ENCODE results near the gene PHLDA2.
A peak's percentile ranks its signal among the peaks of the same experiment; 100 is the strongest.

The PHLDA2 gene

GRCh38 chr11:2929950-2930703 is 907 bp upstream of the PHLDA2 start:
- DNase-seq, result peak; percentile 78

GRCh38 chr11:2929531-2929949 is 320 bp upstream of the PHLDA2 start:
- peak; percentile 82 for DNase-seq

GRCh38 chr11:2927851-2928604 is 1.2 kb downstream of the PHLDA2 start:
- peak; percentile 49 for DNase-seq

- no peak for DNase-seq
These were observed 2.0 kb downstream of the PHLDA2 start for GRCh38 chr11:2927121-2927800.

GRCh38 chr11:2926611-2927051 is 2.6 kb downstream of the PHLDA2 start:
- no peak for DNase-seq

- no peak for DNase-seq
These were observed 4.2 kb downstream of the PHLDA2 start for GRCh38 chr11:2924821-2925675.

GRCh38 chr11:2924381-2924780 is 4.8 kb downstream of the PHLDA2 start:
- no peak for DNase-seq

- DNase-seq, result no peak
These were observed 5.5 kb downstream of the PHLDA2 start for GRCh38 chr11:2923446-2924375.

- DNase-seq, result no peak
These were observed 6.6 kb downstream of the PHLDA2 start for GRCh38 chr11:2922655-2923054.

- no peak for DNase-seq
These were observed 7.3 kb downstream of the PHLDA2 start for GRCh38 chr11:2921742-2922493.

- no peak for DNase-seq
These were observed 8.0 kb downstream of the PHLDA2 start for GRCh38 chr11:2921261-2921660.

GRCh38 chr11:2920343-2920742 is 8.9 kb downstream of the PHLDA2 start:
- no peak for DNase-seq

- no peak for DNase-seq
These were observed 9.4 kb downstream of the PHLDA2 start for GRCh38 chr11:2919837-2920236.

- no peak for DNase-seq
These were observed 10.0 kb downstream of the PHLDA2 start for GRCh38 chr11:2919188-2919587.

GRCh38 chr11:2917842-2918490 is 11.3 kb downstream of the PHLDA2 start:
- no peak for DNase-seq

- no peak for DNase-seq
These were observed 12.2 kb downstream of the PHLDA2 start for GRCh38 chr11:2916892-2917645.

GRCh38 chr11:2916114-2916891 is 12.9 kb downstream of the PHLDA2 start:
- no peak for DNase-seq

GRCh38 chr11:2915473-2915872 is 13.7 kb downstream of the PHLDA2 start:
- DNase-seq, result no peak
